Measurements from ENCODE around the gene CALHM2.
"Not testable (repeated sequence)": the region's sequence is repeated elsewhere in the genome, so short reads cannot be mapped to it uniquely, and the experiment has no call there.

Gene CALHM2, protein sequence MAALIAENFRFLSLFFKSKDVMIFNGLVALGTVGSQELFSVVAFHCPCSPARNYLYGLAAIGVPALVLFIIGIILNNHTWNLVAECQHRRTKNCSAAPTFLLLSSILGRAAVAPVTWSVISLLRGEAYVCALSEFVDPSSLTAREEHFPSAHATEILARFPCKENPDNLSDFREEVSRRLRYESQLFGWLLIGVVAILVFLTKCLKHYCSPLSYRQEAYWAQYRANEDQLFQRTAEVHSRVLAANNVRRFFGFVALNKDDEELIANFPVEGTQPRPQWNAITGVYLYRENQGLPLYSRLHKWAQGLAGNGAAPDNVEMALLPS

DNA sequence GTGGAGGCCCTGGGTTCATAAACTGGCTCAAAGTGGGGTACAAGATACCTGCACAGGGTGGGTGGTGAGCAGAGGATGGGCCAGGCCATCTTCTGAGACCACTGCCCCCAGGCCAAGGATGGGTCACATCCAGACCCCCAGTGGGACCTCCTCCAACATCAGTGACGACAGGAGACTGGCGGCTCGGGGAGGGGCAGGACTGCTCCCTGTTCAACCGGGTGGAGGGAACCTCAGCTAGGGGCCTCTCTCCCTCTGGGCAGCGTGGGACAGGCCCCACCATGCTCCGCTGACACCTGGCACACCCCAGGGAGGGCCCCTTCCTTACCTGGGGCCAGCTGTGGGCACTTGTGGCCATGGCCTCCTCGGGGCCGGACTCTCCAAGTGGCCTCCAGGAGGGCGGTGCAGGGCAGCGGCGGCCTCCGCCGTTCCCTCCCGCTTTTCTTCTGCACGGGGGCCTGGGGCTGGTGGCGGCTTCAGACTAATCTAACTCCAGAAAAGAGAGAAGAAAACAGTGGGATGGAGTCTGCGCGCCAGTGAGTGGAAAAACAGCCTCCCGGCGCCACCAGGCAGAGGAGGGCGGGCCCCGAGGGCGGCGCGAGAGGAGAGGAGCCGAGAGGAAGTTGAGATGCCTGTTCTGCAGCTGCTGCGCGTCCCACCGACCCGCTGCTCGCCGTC lies at the start of gene CALHM2:
CALHM2 (minus strand) TSS at position 540 of the 675 bp plus-strand sequence. CDS start 2,429 bp downstream, outside the sequence.
- peak; percentile 50 to 53 for DNase-seq

DNA sequence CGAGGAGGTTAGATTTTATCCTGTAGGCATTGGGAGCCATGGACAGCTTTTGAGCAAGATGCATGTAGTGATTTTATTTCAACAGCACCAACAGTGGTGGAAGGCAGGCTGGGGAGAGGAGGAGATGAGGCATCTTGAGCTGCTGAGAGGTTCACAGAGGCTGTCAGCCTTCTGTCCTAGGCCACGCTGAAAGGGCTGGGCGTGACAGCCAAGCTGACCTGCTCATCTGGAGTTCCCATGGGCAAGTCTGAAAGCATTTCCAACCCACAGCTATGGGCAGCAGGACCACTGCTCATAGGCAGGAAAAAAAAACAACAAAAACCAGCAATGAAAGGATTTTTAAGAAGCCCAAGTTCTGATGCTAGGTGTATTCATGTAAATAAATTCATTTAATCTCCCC lies 49.0 kb upstream of the CALHM2 start:
- no peak for DNase-seq

DNA sequence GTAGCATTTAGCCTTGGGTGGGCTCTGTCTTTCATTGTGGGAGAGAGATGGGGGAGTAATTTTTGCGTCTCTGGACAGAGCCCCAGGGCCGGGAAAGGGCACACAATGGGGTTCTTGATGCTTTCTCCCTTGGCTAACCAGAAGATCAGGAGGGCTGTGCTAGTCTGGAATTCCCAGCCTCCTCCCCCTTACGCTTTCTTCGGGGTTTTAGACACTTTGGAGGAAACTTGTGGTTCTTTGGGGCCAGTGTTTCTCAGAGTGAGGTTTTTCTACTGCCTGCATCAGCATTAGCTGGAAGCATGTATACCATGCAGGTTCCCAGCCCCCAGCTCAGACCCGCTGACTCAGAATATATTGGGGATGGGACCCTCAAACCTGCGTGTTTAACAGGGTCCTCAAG lies 48.3 kb upstream of the CALHM2 start:
- DNase-seq = no peak

DNA sequence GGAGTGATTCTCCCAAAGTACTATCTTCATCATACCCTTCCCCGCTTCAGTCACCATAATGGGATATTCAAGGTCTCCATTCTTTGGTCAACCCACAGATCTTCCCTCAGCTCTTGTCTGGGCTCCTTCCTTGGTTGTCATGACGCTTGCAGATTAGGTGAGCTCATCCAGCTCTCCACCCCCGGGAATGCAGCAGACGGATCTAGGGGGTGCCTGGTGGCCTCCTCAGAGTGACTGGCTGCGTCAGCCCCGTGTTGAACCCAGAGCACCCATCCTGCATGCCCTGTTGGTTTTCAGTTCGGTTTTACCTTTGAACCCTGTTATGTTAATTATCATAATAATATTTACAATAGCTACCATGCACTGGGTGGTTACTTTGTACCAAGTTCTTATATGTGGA lies 47.7 kb upstream of the CALHM2 start:
- DNase-seq = no peak

DNA sequence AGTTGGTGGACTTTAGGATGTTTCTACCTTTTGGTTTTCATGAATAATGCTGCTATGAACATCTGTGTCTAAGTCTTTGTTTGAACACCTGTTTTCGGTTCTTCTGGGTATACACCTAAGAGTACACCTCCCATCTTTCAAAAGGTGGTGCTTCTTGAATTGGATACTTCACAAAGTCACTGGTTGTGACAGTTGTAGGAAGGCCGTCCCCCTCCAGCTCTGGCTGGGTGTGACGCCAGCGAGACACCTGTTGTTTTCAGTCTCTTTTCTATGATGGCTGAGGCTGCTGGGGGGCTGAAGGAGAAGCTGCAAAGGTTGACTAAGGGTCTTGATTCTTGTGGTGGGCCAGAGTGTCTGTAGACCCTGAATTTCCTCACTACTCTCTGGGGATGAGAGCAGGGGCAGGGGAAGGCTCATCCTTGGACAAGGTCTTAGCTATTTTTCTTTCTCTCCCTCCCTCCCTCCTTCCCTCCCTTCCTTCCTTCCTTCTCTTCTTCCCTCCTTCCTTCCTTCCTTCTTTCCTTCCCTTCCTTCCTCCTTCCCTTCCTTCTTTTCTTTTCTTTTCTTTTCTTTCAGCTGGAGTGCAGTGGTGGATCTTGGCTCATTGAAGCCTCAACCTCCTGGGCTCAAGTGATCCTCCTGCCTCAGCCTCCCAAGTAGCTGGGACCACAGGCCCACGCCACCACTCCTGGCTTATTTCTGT lies 46.9 kb upstream of the CALHM2 start:
- no peak for DNase-seq

DNA sequence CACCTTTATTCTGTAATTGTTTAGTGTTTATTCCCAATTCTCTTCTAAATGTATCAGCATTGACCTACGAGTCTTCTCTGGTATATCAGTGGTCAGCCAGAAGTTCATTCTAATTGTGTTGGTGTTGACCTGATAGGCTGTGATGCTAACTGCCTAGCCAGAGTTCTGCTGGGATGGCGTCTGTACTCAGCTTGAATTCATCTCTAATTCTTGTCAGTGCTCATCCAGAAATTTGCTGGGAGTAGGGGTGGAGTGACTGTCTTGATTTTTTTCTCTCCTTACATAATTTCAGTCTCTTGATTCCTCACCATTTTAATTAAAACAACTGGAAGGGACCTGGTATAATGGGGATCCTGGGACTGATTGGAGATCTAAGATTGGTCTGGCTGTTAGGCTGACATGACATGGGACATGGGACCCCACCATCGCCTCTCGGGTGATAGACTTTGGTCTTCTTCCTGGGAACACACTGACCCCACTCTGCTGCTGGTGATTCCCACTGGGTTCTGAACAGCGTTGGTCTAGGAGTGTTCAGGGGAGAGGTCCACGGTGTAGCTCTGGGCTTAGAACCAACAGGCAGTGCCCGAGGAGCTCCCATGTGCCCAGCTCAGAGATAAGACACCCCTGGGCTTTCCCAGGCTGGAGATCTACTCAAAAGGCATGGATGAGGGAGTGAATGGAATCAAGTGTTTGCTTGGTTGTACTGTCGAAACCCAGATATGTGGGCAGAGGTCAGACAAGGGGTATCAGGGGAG lies 45.2 kb upstream of the CALHM2 start:
- DNase-seq = no peak

DNA sequence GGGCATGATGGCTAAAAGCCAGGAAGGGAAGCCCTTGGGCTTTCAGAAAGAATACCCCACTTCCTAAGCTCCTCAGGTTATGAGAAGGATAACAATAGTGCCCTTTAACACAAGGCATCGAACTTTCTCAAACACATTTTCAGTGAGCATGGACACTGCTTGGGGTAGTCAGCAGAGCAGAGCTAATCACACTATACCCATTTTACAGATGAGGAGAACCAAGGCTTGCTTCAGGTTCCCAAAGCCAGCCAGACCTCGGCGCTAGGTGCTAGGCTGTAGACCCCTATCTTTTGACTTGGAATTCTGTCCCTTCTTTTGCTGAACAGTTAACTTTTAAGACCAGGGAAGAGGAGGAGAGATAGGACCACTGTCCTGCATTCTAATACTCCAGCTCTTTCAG lies 43.2 kb upstream of the CALHM2 start:
- no peak for DNase-seq

DNA sequence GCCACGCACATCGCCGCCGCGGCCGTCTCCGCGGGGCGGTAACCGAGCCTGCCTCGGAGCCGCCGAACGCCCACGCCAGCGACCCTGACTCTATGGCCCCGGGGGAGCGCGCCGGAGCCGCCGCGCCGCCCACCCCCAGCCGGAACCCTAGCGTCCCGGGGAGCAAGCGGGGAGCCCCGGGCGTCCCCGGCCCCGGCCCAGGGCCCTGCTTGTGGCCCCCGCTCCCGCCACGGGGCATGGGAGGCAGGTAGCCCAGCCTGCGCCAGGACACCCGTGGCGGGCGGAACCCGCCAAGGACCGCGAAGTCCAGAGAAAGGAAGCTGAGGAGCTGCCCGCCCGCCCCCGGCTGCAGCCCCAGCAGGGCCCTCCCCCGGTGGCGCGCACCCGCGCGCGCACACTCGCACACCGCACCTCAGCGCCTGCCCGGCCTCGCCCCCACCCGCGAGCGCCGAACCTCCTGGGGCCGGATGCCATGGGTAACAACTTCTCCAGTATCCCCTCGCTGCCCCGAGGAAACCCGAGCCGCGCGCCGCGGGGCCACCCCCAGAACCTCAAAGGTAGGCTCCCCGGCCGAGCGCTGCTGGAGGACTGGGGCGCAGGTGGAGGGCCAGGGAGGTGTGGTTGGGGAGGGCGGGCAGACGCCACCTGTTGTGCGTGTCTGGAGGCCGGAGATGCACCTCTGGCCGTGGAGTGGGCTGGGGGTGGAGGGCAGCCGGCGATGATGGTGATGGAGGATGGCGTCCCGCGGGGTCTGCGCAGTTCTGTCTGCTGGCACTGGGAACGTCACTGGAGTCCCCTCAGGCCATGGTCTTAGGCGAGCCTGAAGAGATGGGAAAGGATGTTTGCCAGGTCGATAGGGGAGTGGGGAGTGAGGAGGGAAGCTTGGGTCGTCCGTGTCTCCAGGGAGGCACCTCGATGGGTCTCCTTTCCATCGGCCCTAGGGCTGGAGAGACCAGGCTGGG lies 42.0 kb upstream of the CALHM2 start:
- peak in 1 of 2 donors; percentile 6 for DNase-seq

DNA sequence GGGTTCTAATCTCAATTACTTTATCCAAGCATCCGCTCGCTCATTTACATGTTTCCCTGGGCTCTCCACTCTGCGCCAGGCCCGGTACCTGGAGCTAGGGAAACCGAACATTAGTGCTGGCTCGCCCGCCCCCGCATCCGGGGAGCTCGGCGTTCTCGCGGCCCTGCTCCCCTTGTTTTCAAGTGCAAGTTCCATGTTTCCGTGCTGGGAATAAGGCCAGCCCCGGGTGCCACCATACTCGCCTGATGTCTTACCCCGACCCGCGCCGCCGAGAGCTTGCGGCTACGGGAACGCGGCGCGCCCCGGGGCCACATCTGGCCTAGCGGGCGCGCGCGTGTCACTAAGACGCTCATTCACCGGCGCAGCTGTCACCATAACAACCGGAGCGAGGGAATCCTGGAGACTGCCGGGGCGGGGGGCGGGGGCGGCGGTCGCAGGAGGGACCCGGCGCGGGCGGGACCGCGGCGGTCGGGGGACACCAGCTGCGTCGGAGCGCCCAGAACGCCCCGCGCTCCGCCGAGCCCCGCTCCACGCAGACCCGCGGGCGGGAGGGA lies 41.3 kb upstream of the CALHM2 start, which contains the start of gene NEURL1:
NEURL1 (plus strand) TSS at position 344 of the 554 bp plus-strand sequence. CDS start 683 bp downstream, outside the sequence.
- DNase-seq = peak in 1 of 2 donors; percentile 13

DNA sequence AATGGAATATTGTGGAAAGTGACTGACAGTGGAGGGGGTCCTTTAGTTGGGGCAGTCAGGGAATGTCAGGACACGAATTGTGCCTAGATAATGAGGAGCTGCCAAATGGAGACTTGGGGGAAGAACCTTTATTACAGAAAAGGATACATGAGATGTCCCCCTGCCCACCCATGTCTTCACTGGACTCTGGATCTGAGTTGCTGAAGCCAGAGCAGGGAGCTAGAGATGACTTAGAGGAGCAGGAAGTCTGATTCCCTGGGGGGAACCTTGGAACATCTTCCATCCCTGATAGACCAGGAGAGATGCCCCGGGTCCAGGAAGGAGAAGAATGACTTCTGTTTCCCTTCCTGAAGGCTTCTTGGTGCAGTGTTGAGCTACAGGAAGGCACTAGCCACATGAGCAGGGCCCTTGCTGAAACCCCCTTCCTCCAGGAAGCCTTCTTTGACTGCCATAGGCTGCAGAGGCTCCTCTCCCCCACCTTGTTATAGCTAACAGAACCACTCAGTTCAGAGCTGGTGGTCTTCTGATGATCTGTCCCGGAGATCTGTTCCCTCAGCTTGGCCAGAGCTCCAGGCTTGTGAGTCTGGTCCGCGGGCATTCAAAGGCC lies 40.6 kb upstream of the CALHM2 start:
- no peak for DNase-seq

DNA sequence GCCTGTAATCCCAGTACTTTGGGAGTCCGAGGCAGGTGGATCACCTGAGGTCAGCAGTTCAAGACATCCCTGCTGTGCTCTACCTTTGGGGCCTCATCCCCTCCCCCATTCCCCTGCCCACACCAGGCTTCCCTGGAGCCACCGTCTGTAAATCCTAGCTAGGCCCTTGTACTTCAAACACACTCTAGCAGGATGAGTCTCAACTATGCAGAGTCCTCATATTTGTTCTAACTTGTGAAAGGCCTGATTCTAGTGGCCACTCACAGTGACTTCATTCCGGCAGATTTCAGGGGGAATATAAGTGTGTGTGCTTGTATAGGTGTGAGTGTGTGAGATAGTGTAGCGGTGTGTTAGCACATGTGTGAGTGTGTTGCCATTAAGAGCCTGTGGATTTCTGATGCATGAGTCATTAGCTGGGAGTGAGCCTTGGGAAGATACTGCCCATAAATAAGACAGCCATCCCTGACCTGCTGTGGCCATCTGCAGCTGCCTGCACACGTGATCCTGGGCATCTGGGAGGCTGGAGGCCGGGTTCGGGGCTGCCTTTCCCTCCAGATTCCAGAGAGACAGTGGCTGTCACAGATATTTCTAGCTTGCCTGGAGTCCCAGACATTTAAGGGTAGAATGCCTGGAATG lies 39.7 kb upstream of the CALHM2 start:
- no peak for DNase-seq

DNA sequence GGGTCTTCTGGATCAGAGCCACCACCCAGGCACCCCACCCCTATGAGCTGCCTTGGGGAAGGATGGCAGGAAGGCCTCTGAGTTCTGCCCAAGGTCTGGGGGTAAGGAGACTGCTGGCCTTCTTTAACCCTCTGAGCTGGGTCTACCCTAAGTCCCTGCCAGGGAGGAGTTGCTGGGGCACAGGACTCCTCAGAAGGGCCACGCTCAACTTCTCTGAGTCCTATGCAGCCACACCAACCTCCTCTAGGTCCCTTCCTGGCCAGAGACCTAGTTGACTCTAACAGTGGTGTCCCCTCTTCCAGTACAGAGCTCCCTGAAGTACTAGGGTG lies 38.8 kb upstream of the CALHM2 start:
- no peak for DNase-seq

DNA sequence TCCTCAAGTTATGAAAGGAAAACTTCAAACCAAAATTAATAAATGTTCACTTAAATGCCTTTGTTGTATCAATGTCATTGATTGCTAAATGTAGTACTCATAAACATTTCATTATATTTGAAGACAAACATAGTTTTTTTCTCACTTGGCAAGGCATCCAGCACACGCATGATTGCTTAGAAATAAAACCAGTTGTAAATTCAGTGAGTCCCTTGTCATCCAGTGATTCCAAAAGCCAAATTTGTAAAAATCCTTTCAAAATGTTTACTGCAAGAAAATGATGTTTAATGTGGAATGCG lies 35.2 kb upstream of the CALHM2 start:
- DNase-seq = no peak

DNA sequence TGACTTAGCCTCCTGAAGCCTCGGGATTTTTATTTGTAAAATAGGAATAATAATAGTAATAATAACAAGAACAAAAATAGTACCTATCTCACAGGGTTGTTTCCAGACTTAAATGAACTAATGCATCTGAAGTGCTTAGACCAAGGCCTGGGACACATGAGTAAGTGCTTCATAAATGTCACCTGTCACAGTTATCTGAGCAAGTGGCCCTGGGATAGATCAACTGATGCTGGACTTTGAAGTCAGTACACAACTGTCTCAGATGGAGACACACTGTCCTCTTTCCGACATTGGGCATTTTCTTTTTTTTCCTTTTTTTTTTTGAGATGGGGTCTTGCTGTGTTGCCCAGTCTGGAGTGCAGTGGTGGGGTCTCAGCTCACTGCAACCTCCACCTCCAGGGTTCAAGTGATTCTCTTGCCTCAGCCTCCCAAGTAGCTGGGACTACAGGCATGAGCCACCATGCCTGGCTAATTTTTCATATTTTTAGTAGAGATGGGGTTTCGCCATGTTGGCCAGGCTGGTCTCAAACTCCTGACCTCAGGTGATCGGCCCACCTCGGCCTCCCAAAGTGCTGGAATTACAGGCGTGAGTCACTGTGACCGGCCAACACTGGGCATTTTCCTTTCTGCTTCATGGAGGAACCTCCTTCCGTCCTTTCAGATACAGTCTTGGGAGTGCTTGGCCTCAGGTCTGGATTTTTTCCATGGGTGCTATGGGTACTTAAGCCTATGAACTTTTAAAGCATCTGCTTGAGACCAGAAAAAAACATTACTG lies 34.7 kb upstream of the CALHM2 start:
- not testable (repeated sequence) for DNase-seq

DNA sequence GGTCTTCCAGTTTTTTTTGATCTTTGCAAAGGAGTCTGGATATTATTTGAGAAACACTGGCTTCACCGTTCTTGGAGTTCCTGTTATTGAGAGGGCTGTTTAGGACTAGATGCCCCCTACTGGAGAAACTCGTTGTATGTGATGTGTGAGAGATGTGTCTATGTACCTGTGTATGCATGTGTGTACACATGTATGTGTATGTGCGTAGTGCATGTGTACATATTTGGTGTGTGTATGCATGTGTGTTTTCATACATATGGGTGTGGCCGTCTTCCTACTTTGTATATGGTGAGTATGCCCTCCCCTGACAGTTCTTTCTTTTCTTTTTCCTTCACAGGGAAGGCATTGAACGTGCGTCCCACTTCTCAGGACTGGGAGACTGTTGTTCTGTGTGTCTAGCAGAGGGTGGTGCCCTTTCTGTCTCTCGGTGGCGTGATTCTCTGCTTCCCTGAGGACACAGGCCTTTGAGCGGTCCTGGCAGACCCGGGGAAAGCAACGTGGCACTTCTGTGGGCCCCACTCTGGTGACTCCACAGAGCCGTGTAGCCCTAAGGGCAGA lies 29.9 kb upstream of the CALHM2 start:
- peak in 1 of 2 donors; percentile 57 for DNase-seq

DNA sequence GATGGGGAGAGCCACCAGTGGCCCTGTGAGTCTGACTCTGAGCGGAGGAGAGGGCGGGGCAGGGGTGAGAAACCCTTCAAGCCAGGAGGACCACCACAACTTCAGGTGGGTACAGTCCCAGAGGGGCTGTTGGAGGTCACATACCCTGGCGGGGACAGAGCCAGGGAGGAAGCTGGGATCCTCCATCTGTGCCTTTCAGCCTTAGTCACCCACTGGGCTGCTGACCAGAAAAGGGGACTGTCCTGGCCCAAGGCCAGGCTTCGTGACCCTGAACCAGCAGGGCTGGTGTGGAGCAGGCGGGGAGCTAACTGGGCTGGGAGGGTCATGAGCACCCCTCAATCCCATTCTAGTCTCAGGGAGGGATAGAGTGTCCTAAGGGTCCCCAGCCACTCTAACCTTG lies 28.4 kb upstream of the CALHM2 start:
- DNase-seq = no peak

DNA sequence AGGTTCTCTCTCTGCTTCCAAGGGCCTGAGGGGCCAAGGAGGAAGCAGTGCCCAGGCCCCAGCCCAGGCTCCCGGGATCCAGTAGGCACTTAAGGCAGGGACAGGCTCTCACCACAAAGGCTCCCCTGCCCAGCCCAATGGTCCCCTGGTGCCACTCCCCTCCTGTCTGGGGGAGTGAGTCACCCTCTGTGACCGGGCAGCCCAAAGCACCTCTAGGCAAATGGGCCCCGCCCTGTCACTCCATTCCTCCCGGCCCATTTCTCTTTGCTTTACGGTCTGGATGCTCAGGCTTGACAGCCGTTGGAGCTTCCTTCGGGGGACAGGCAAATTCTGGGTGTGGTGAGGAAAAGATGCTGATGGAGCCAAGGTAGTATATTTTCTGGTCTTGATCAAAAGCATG lies 27.0 kb upstream of the CALHM2 start, which contains the start of gene CALHM3:
CALHM3 (minus strand) TSS at position 106 of the 400 bp plus-strand sequence. CDS start 208 bp downstream, outside the sequence.
- no peak for DNase-seq

DNA sequence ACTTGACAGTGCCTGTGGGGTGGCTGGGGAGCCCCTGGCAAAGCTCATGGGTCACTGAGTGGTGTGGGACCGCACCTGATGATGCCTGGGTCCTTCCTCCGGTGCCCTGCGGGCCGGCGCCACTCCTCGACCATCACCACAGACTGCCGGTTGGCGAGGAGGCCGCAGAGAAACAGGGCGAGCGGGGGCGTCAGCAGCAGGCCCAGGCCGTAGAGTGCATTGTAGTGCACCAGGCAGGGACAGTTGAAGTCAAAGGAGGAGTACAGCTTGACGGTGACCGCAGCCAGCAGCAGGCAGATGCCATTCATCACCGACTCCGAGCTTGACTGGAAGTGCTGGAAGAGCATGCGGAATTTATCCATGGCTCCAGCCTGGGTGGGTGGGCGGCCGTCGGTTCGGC lies 26.5 kb upstream of the CALHM2 start:
- no peak for DNase-seq

DNA sequence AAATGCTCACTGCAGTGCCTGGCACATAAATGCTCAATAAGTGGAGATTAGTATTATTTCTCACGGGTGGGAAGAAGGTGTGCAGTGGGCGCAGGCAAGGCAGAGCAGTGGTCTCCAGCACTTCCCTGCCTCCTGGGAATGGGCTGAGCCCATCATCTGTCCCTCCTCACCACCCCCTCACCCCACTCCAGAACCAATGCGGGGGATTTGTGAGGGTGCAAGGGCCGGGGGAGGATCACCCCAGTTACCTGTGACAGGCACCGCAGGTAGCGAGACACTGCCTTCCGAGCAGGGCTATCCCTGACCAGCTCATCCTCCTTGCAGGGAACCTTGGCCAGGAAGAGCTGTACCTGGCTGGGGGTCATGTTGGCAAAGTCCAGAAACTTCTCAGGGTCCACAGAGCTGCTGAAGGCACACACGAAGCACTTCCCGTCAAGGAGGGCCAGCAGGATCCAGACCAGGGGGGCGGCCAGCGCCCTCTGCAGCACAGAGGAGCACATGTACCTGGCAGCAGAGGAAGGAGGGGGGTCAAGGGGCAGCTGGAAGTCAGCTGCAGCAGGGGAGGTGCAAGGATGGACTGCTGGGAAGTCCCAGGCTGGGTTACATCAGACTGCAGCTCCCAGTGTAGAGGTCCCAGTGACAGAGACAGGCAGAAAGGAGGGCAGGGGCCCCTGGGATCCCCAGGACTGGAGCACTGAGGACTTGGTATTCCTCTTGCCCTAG lies 24.0 kb upstream of the CALHM2 start:
- no peak for DNase-seq
